Middle frontal gyrus (tissue), 1 donor: Measurements from ENCODE around the gene CCDC24.

Source experiments
- DNase-seq: peaks from one replicate; pipeline ENCODE4 v3.0.0-alpha.2; 2015; ENCODE audit warnings: low spot score; ENCODE audit errors: extremely low spot score

Gene CCDC24

GRCh38 chr1:44024031-44024902 is 32.9 kb downstream of the CCDC24 start:
- DNase-seq = no peak

- DNase-seq = no peak
These were observed 33.6 kb downstream of the CCDC24 start for GRCh38 chr1:44024903-44025525.

- DNase-seq = no peak
These were observed 34.4 kb downstream of the CCDC24 start for GRCh38 chr1:44025816-44026215.

GRCh38 chr1:44027320-44027719 is 35.9 kb downstream of the CCDC24 start:
- no peak for DNase-seq

GRCh38 chr1:44029260-44029910 is 38.0 kb downstream of the CCDC24 start:
- no peak for DNase-seq

- peak; percentile 80 for DNase-seq
These were observed 38.7 kb downstream of the CCDC24 start for GRCh38 chr1:44029911-44030604.

- no peak for DNase-seq
These were observed 39.3 kb downstream of the CCDC24 start for GRCh38 chr1:44030605-44031251.

- DNase-seq = no peak
These were observed 40.1 kb downstream of the CCDC24 start, which contains the start of gene SLC6A9 for GRCh38 chr1:44031252-44032169. Gene SLC6A9, minus strand, starts transcription at chr1:44031462. Its CDS starts 7,185 bp downstream, at chr1:44024277.

- no peak for DNase-seq
These were observed 40.9 kb downstream of the CCDC24 start for GRCh38 chr1:44032170-44032790.

GRCh38 chr1:44033041-44033575 is 41.7 kb downstream of the CCDC24 start:
- no peak for DNase-seq

- DNase-seq = no peak
These were observed 42.4 kb downstream of the CCDC24 start for GRCh38 chr1:44033756-44034155.

- DNase-seq = no peak
These were observed 43.0 kb downstream of the CCDC24 start for GRCh38 chr1:44034423-44034822.

- DNase-seq = no peak
These were observed 43.7 kb downstream of the CCDC24 start for GRCh38 chr1:44034976-44035716.

- no peak for DNase-seq
These were observed 44.5 kb downstream of the CCDC24 start for GRCh38 chr1:44035726-44036408.

- DNase-seq = peak; percentile 74
These were observed 45.2 kb downstream of the CCDC24 start for GRCh38 chr1:44036409-44037139.

- no peak for DNase-seq
These were observed 45.8 kb downstream of the CCDC24 start for GRCh38 chr1:44037154-44037553.
